ENCODE data around the gene ARSI.

GRCh38 chr5:150309886-150310239, 7.2 kb upstream of the ARSI start:
- TF ChIP-seq CTCF (conservative IDR thresholded peaks at IDR 0.05; ENCODE audit: low read depth, low read length) (no peak), EZH2 (IDR thresholded peaks at IDR 0.05; ENCODE audit: low read length, unreplicated experiment) (no peak)

All from PC-3 (cell line).